IMR-90 (cell line): ENCODE results near the gene SAMD8.

Source experiments
- CEBPB ChIP-seq: IDR thresholded peaks from 2 replicates; pipeline ENCODE4 v1.6.1; 2012; ENCODE audit warnings: low read depth, low read length, improper control_type of control experiment
- CTCF ChIP-seq: conservative IDR thresholded peaks from 2 replicates; pipeline ENCODE4 v1.5.1; 2012; ENCODE audit warnings: mild to moderate bottlenecking, low read depth, low read length, improper control_type of control experiment
- ELK1 ChIP-seq: fragments of 150-350 bp; IDR thresholded peaks from 2 replicates; pipeline ENCODE4 v1.6.1; 2016; ENCODE audit warnings: low read depth, mild to moderate bottlenecking, low read length, moderate library complexity, borderline replicate concordance
- MAFK ChIP-seq: IDR thresholded peaks from 2 replicates; pipeline ENCODE4 v1.6.1; 2012; ENCODE audit warnings: low read depth, low read length, improper control_type of control experiment
- MAZ ChIP-seq: IDR thresholded peaks from 2 replicates; pipeline ENCODE4 v1.6.1; 2012; ENCODE audit warnings: low read depth, mild to moderate bottlenecking, low read length, improper control_type of control experiment, moderate library complexity, borderline replicate concordance
- MXI1 ChIP-seq: IDR thresholded peaks from 2 replicates; pipeline ENCODE4 v1.6.1; 2012; ENCODE audit warnings: low read depth, mild to moderate bottlenecking, low read length, moderate library complexity, borderline replicate concordance
- POLR2A ChIP-seq: IDR thresholded peaks from 2 replicates; pipeline ENCODE4 v1.6.1; 2012; ENCODE audit warnings: mild to moderate bottlenecking, low read depth, low read length
- RAD21 ChIP-seq: IDR thresholded peaks from 2 replicates; pipeline ENCODE4 v1.6.1; 2012; ENCODE audit warnings: low read length, improper control_type of control experiment
- RCOR1 ChIP-seq: IDR thresholded peaks from 2 replicates; pipeline ENCODE4 v1.6.1; 2012; ENCODE audit warnings: mild to moderate bottlenecking, low read length, improper control_type of control experiment; ENCODE audit not compliant: insufficient replicate concordance
- SMC3 ChIP-seq: fragments of 150-350 bp; IDR thresholded peaks from 2 replicates; pipeline ENCODE4 v1.6.1; 2016; ENCODE audit warnings: low read depth, mild to moderate bottlenecking, antibody characterized with exemption, low read length, moderate library complexity

DNA sequence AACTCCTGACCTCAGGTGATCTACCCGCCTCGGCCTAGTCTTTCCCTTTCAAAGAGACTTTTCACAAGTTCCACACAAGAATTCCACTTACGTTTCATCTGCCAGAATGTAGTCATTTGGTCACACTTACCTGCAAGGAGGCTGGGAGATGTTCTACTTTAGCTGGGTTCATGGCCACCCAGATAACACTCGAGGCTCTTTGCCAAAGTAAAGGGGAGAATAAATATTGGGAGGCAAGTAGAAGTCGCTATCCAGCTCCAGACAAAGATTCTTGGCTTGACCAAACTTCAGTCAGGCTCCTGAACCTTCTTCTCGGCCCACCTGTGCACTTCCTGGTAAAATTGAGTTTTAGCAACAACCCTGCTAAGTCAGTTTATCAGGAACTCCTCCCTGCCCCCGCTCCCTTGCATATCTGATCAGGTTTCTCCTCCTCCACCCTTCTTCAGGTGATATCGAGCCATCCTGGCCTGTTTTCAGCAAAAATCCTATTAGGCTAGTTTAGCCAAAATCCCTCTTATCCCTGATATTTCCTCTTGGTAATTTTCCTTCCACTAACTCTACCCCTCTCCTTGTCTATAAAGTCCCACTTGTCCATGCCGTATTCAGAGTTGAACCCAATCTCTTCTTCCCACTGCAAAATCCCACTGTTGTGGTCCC, 25.1 kb upstream of the SAMD8 start:
- TF ChIP-seq MAFK, result no peak
- TF ChIP-seq CTCF, result no peak
- TF ChIP-seq CEBPB, result no peak
- TF ChIP-seq ELK1, result no peak
- TF ChIP-seq POLR2A, result no peak
- TF ChIP-seq MXI1, result no peak
- TF ChIP-seq MAZ, result no peak
- no peak for TF ChIP-seq SMC3
- TF ChIP-seq RAD21, result no peak
- no peak for TF ChIP-seq RCOR1
